NOMO-1 treated with dmso at 0.1 percent for 144 hours (cell line): Measurements from ENCODE around the gene NUDCD3.

Source experiments
- DNase-seq: peaks from one replicate; lab custom pipeline; 2025; ENCODE audit not compliant: unreplicated experiment; lab: John Stamatoyannopoulos, UW

NUDCD3 gene

DNA sequence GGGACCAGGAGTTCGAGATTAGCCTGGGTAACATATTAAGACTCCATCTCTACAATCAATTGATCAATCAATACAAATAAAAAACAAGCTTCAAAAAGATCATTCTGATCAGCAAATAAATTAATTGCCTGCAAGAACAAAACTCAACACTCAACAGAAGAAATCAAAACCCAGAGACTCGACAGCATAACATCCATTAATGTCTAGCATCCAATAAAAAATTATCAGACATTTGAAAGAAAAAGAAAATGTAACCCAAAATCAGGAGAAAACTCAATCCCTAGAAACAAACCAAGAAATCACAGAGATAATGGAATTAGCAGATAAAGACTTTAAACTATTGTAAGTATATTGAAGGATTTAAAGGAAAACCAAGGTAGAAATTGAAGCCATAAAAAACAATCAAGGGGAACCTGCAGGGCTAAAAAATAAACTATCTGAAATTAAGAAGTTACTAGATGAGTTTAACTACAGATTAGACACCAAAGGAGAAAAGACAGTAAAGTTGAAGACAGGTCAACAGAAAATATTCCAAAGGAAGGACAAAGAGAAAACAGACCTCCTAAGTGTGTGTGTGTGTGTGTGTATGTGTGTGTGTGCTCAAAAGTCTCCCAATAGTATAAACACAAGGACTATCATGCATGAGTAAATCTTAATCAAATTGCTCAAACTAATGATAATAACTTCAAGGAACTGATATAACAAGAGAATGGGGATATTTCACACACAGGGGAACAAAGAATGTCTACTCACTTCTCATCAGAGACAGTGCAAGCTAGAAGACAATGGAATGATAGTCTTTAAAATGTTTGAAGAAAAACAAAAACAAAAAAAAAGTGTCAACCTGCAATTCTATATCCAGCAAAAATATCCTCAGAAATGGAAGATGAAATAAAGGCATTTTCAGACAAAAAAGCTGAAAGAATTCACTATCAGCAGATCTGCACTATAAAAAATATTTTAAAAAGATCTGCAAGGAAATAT, 7.7 kb downstream of the NUDCD3 start:
- DNase-seq: no peak

DNA sequence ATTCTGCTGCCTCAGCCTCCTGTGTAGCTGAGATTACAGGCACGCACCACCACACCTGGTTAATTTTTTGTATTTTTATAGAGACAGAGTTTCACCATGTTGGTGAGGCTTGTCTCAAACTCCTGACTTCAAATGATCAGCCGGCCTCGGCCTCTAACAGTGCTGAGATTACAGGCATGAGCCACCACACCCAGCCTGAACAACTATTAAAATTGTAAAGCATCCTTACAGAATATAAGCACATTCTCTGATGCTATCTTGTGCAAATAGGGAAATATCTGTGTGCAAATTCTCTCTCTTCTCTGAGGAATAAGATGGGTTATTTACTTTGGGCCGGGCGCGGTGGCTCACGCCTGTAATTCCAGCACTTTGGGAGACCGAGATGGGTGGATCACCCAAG, 12.5 kb downstream of the NUDCD3 start:
- no peak for DNase-seq

DNA sequence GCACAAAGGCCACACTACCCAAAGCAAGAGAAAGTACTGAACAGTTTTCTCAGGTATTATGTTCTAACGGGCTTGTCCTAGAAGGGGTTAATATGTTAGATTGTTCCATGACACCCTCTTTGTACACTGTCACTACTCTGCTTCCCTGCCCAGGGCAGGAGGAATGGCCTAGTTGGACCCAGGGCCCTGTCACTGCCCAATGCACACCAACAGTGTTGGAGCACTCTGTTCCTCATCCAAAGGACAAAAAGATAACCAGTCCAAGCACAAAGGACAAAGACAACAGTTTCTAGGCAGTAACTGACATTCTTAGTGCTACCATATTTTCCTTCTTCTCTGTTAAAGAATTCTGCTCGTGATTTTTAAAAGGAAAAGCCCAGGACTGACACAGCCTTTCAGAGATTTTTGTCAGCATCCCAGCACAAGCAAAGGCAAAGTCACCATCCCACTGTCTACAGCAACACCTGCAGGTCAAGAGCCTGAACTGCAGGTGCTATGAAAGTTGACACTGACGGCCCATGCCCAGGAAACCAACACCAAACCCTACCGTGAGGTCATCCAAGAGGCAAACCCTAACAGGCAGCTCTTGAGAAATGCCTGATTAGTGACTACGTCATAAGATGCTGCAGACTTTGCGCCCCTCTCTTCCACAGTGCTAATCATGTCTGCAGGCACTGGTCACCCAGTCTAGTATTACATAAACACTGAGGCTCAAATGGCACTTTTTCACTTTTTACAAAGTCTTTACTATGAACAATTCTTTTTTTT, 13.2 kb downstream of the NUDCD3 start:
- DNase-seq: peak; percentile 30

GRCh38 chr7:44476313-44476712, 14.1 kb downstream of the NUDCD3 start:
- no peak for DNase-seq

GRCh38 chr7:44473295-44473694, 17.2 kb downstream of the NUDCD3 start:
- no peak for DNase-seq

DNA sequence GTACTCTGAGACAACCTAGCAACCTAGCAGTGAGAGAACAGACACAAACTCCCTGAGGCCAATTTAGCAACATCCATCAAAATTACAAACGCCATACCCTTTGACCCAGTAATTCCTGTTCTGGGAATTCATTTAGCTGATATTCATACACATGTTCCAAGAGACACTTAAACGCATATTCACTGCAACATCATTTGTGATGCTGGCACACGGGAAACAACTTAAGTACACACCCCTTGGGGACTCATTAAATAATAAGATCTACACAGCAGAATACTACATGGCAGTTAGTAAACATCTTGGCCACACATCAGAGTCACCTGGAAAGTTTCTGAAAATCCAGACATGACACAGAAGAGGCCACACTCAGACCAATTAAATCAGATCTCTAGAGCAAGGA, 17.6 kb downstream of the NUDCD3 start:
- DNase-seq: no peak

- DNase-seq: no peak
Observed at GRCh38 chr7:44471850-44472249, 18.6 kb downstream of the NUDCD3 start.

DNA sequence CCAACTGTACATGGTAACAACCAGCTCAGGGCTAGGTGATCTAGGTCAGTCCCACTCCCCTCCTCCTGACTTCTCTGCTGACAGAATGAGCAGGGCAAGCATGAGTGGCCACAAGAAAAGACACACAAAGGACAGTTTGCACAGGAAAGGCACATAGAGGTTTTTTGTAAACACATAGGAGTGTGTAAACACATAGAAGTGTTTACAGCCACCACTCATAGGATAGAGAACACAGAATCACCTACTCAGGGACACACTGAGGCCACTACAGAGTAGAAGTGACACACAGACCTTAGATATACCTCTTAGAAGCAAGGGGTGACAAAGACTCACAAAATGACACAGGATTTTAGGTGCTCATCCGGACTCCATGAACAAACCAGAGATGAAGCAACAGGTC, 19.0 kb downstream of the NUDCD3 start:
- DNase-seq: no peak

- DNase-seq: no peak
Observed at GRCh38 chr7:44470628-44471245, 19.7 kb downstream of the NUDCD3 start.

GRCh38 chr7:44470135-44470479, 20.4 kb downstream of the NUDCD3 start:
- DNase-seq: no peak

DNA sequence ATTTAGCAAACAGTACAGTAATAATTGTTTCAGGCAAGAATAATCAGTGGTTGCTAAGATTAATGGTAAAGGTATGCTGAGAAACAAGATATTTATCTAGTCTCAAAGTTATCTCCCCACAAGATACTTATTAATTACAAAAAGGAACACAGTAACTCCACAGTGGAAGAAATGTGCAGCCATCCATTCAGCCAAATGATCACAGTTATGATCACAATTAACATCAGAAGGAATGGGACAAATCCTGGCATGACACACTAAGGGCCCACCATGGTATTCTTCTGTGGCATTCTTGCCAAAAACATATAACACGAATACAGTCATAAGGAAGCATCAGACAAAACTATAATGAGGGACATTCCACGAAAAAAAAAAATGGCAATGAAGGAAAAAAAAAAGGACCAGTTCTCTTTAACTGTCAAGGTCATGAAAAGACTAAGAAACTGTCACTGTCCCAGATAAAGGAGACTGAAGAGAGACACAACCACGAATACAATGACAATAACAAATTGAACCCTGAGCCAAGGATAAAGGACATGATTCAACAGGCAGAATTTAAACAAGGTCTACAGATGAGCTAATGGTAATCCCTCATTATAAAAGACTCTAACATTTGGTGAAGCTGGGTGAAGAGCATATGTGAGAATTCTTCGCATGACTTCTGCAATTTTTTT, 20.9 kb downstream of the NUDCD3 start:
- DNase-seq: no peak

DNA sequence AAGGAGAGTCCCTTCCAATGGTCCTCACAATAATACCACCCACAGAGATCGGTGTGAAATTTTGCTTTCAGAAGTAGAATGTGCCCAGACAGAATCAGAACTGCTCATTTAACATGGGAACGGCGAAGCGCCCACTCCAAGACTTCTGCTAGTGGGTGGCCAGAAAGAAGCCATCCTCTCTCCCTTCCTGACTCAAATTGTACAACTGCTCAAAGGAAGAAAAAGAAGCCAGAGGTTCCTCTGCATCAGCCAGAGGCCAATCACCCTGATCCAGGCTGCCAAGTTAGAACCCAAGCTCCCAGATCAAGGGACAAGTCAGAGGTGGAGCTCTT, 23.3 kb downstream of the NUDCD3 start:
- DNase-seq: no peak

- no peak for DNase-seq
Observed at GRCh38 chr7:44466300-44467216, 23.9 kb downstream of the NUDCD3 start.

- DNase-seq: no peak
Observed at GRCh38 chr7:44465490-44465889, 25.0 kb downstream of the NUDCD3 start.

- no peak for DNase-seq
Observed at GRCh38 chr7:44463169-44463808, 27.2 kb downstream of the NUDCD3 start.

DNA sequence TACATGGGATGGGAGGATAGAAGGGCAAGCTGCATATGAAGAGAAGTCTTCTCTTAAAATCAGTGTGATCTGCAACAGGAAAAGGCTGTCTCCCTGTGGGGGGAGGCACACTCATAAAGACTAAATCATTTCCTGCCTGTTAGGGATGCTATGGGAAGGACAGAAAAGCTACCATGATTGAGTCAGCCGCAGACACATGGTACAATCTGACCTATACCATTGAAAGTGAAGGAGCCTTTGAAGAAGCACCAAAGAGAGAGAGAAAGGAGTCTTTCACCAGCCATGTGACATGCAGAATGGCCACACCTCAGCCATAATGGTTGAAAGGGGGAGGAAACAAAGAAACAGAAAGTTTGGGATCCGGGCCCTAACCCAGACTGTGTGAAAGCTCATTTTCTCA, 29.1 kb downstream of the NUDCD3 start:
- no peak for DNase-seq

GRCh38 chr7:44460325-44460724, 30.1 kb downstream of the NUDCD3 start:
- no peak for DNase-seq

DNA sequence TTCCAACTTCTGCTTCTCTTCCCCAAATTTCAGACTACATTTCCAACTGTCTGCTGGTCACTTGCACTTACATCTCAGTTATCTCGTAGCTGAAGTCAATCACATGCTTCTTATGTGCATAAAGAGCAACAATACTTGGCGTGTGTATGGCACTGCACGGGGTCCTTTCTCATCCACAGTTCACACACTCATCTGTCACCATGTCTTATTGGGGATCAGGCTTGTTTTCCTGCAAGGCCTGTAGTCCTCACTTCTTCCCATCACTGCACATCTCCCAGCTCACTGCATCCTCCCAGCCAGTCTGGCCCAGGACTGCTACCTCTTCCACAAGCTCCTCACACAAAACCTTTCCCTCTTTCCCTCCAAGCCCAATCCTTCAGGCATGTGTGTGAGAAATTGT, 35.3 kb downstream of the NUDCD3 start:
- no peak for DNase-seq

DNA sequence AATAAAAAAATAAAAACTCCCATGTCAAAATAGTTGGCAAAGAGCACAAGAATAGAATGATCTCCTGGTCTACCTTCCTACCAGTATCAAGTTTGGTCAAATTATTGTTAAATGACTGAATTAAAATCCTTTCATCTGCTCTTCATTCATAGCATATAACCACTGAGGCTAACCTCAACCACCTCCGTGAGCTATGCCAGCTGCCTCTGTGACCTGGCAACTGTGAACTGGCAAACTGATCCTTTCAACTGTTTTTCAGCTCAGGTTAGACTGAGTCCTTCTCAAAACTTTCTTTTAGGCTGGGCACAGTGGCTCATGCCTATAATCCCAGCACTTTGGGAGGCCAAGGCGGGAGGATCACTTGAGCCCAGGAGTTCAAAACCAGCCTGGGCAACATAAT, 36.1 kb downstream of the NUDCD3 start:
- DNase-seq: no peak

DNA sequence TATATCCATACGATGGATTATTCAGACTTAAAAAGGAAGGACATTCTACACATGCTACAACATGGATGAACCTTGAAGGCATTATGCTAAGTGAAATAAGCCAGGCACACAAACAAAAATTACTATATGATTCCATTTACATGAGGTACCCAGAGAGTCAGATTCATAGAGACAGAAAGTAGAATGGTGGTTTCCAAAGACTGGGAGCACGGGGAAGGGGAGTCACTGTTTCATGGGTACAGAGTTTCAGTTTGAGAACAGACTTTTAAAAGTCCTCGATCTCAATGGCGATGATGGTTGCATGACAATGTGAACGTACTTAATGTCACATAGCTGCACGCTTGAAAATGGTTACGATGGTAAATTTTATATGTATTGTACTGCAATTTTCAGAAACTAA, 39.3 kb downstream of the NUDCD3 start:
- no peak for DNase-seq
